HepG2 (cell line): Measurements from ENCODE around the gene DEFB131A. TPM values are rescaled to one million over a fixed set of nuclear protein-coding genes. Genes with fewer than 3 reads are reported as not detected.
"Not testable (repeated sequence)": the region's sequence is repeated elsewhere in the genome, so short reads cannot be mapped to it uniquely, and the experiment has no call there.

ENCODE experiments used
- ATAC-seq: fragments of 200-7000 bp; cut with Tn5 transposase; 3 replicates; pipeline ENCODE4 v1.9.1; 2020; ENCODE audit warnings: mild to moderate bottlenecking, moderate library complexity
- BruUV-seq: library from RNA; stranded (reverse); fragments of 400-500 nt; replicated peaks from 2 replicates; lab custom pipeline; 2021; lab: Mats Ljungman, UMichigan
- CTCF ChIA-PET: fragments of 300-600 bp; formaldehyde crosslinking; extraction: SDS; loops from one replicate; lab custom pipeline; 2021; ENCODE audit warnings: low total read pairs, inconsistent platforms, low intra/inter-chr PET ratio; lab: Yijun Ruan, JAX
- POLR2A ChIA-PET: fragments of 350-600 bp; sonication (Branson Sonifier 250); formaldehyde crosslinking; loops from one replicate; lab custom pipeline; 2020; ENCODE audit warnings: antibody characterized with exemption, inconsistent platforms; lab: Yijun Ruan, JAX
- DNase-seq: peaks from one replicate; pipeline ENCODE4 v3.0.0-alpha.2; 2015; ENCODE audit warnings: low spot score
- FAIRE-seq: peaks from 3 replicates; lab custom pipeline; 2011; peaks lifted over from hg19 to GRCh38; lab: Jason Lieb, UNC
- H2AFZ ChIP-seq: one replicate; pipeline ENCODE4 v1.6.1; 2011; ENCODE audit warnings: low read length, inconsistent platforms
- H3K27ac ChIP-seq: fragments of 300-600 bp; 3 replicates; pipeline ENCODE4 v1.8.0; 2011; ENCODE audit warnings: mixed run types, mild to moderate bottlenecking, mixed read lengths, low read length, inconsistent platforms; ENCODE audit not compliant: insufficient read depth; ENCODE audit errors: extremely low read length
- H3K27me3 ChIP-seq, 2 experiments: fragments of 200-600 bp in 1 of 2; 2 replicates in 1 of 2; 3 replicates in 1 of 2; pipeline versions ENCODE4 v1.6.0 to v1.8.0; 2011; ENCODE audit warnings: low read length in 2 of 2, mild to moderate bottlenecking in 2 of 2, moderate library complexity in 2 of 2, inconsistent platforms in 1 of 2; ENCODE audit not compliant: insufficient read depth in 2 of 2, control insufficient read depth in 1 of 2
- H3K36me3 ChIP-seq, 2 experiments: fragments of 200-600 bp in 1 of 2; replicated peaks in 1 of 2; 2 replicates in 1 of 2; 3 replicates in 1 of 2; pipeline versions ENCODE4 v1.5.1 to v1.8.0; 2011; ENCODE audit warnings: low read length in 2 of 2, inconsistent platforms in 1 of 2; ENCODE audit not compliant: insufficient read depth in 2 of 2, control insufficient read depth in 1 of 2
- H3K4me1 ChIP-seq: 2 replicates; pipeline ENCODE4 v1.5.1; 2012; ENCODE audit warnings: low read length, inconsistent platforms; ENCODE audit not compliant: insufficient read depth
- H3K4me2 ChIP-seq: 2 replicates; pipeline ENCODE4 v1.6.0; 2011; ENCODE audit warnings: low read depth, low read length, inconsistent platforms
- H3K4me3 ChIP-seq, 3 experiments: fragments of 200-600 bp in 1 of 3; sonication (generic), shearing (Covaris generic) in 1 of 3; replicated peaks in 1 of 3; 2 replicates each; pipeline ENCODE4 v1.5.1; 2011 to 2016; ENCODE audit warnings: low read length in 3 of 3, inconsistent platforms in 2 of 3, low read depth in 2 of 3, mild to moderate bottlenecking in 2 of 3, control low read depth in 1 of 3, mixed read lengths in 1 of 3; ENCODE audit not compliant: insufficient read depth in 1 of 3
- H3K79me2 ChIP-seq: one replicate; pipeline ENCODE4 v1.6.1; 2011; ENCODE audit warnings: low read length, inconsistent platforms; ENCODE audit not compliant: insufficient read depth
- H3K9ac ChIP-seq: 2 replicates; pipeline ENCODE4 v1.6.0; 2011; ENCODE audit warnings: mild to moderate bottlenecking, low read depth, low read length, inconsistent platforms; ENCODE audit not compliant: insufficient read depth
- H3K9me3 ChIP-seq: 2 replicates; pipeline ENCODE4 v1.5.1; 2012; ENCODE audit warnings: mild to moderate bottlenecking, low read length
- H4K20me1 ChIP-seq: 2 replicates; pipeline ENCODE4 v1.6.0; 2011; ENCODE audit warnings: inconsistent platforms, mild to moderate bottlenecking, low read length, moderate library complexity; ENCODE audit not compliant: insufficient read depth
- WGBS: methylation state at CpG from one replicate; pipeline ENCODE4 v1.1.6; 2017; ENCODE audit warnings: low lambda C conversion rate; 5-methylcytosine and 5-hydroxymethylcytosine counted together
- in situ Hi-C: cut with HindIII; loops from 2 replicates; pipeline ENCODE4 v1.10.0; 2017; ENCODE audit warnings: low pct_unique_long_range_greater_than_20kb; ENCODE audit not compliant: extremely low pct_ligation_motif_present
- intact Hi-C: fragments of 100-400 bp; cut with micrococcal nuclease; formaldehyde crosslinking; loops from one replicate; pipeline ENCODE4 v1.10.0; 2022; ENCODE audit not compliant: unreplicated experiment
- polyA plus RNA-seq, 8 experiments: library from polyadenylated mRNA; depleted of rRNA in 3 of 8; stranded (reverse) in 7 of 8; unstranded in 1 of 8; fragments of >200 nt; fragmentation: Illumina TruSeq in 4 of 8; extraction: Trizol in 4 of 8; gene quantifications; 2 replicates each; pipeline versions ENCODE4 v1.2.1 to v1.2.3, GENCODE V29; 2011 to 2016; ENCODE audit warnings: low read depth in 4 of 8, missing spikeins in 1 of 8, mixed read lengths in 1 of 8; ENCODE audit not compliant: insufficient read depth in 1 of 8
- total RNA-seq, 5 experiments: library from RNA; depleted of rRNA; stranded (reverse); fragments of >200 nt; fragmentation: Illumina TruSeq; extraction: Trizol; gene quantifications; 2 replicates each; pipeline ENCODE4 v1.2.3, GENCODE V29; 2016; ENCODE audit warnings: low read depth in 1 of 5

Gene DEFB131A
- total and polyA plus RNA-seq, 2 of the 13 experiments (the other 11 are each of a cell fraction or from before 2014, with no cell fraction given): not detected

DNA sequence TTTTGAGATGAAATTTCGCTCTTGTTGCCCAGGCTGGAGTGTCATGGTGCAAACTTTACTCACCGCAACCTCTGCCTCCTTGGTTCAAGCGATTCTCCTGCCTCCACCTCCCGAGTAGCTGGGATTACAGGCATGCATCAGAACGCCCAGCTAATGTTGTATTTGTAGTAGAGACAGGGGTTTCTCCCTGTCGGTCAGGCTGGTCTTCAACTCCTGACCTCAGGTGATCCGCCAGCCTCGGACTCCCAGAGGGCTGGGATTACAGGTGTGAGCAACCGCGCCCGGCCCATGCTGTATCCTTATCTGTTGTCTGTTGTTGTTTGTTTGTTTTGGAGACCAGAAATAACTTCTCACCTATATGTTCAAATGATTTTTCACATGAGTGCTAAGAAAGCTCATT, 42.7 kb downstream of the DEFB131A start:
- WGBS: 26% methylated on average over 6 of the region's 11 CpGs
- H3K36me3 ChIP-seq, H3K27me3 ChIP-seq, H3K4me3 ChIP-seq, H3K4me2 ChIP-seq, ATAC-seq, BruUV-seq, H4K20me1 ChIP-seq, H3K4me1 ChIP-seq, H3K79me2 ChIP-seq, H2AFZ ChIP-seq, POLR2A ChIA-PET, CTCF ChIA-PET, H3K27ac ChIP-seq, DNase-seq, H3K9me3 ChIP-seq, in situ Hi-C loops, H3K9ac ChIP-seq, FAIRE-seq, intact Hi-C loops: not testable (repeated sequence)

DNA sequence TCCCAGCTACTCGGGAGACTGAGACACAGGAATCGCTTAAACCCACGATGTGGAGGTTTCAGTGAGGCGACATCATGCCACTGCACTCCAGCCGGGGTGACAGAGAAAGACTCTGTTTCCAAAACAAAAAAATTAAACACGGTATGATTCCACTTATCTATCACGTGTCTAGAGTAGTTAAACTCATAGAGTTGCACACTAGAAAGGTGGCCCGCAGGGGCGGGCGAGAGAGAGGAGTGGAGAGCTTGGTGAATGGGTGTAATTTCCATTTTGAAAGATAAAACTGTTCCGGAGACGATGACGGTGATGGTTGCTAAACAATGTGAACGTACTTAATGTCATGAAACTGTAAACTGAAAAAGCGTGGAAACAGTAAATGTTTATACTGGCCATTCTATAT, 44.6 kb downstream of the DEFB131A start:
- H3K9me3 ChIP-seq, H3K9ac ChIP-seq, H4K20me1 ChIP-seq, H3K4me3 ChIP-seq, POLR2A ChIA-PET, H2AFZ ChIP-seq, CTCF ChIA-PET, H3K27me3 ChIP-seq, intact Hi-C loops, ATAC-seq, DNase-seq, H3K4me2 ChIP-seq, H3K36me3 ChIP-seq, H3K27ac ChIP-seq, in situ Hi-C loops, FAIRE-seq, H3K79me2 ChIP-seq, BruUV-seq, H3K4me1 ChIP-seq: not testable (repeated sequence)
- 25% methylated on average over 15 of the region's 15 CpGs for WGBS

DNA sequence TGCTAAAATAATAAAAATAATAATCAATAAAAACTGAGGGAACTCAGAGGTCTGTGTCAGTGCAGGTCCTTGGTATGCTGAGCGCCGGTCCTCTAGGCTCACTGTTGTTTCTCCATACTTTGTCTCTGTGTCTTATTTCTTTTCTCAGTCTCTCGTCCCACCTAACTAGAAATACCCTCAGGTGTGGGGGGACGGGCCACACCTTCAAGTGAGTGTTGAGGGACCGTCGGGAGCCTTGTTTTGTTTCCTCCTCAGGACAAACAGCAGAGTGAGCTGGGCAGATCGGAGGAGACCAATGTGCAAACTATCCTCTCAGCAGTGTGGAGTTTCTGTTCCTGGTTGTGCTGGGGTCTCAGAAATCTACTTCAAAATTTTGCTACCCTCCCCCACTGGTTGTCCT, 46.3 kb downstream of the DEFB131A start:
- CTCF ChIA-PET, POLR2A ChIA-PET, intact Hi-C loops: not testable (repeated sequence)

DNA sequence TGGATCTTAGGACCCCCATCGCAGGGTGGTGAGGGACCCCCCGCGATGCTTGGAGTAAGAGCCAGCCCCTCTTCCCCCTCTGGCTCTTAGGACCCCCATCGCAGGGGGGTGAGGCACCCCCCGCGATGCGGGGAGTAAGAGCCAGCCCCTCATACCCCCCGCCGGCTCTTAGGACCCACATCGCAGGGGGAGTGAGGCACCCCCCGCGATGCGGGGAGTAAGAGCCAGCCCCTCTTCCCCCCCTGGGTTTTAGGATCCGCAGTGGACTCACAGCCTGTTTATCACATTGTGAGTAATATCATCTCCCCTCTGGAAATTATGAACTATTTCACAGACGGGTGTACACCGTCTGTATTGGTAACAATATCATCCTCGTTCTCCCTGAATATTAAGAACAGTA, 46.8 kb downstream of the DEFB131A start:
- H3K27me3 ChIP-seq, ATAC-seq, H3K4me2 ChIP-seq, CTCF ChIA-PET, POLR2A ChIA-PET, in situ Hi-C loops, H3K27ac ChIP-seq, BruUV-seq, H3K4me1 ChIP-seq, H2AFZ ChIP-seq, FAIRE-seq, intact Hi-C loops, DNase-seq, H3K36me3 ChIP-seq, H3K4me3 ChIP-seq, H3K9me3 ChIP-seq, H3K9ac ChIP-seq, H3K79me2 ChIP-seq, H4K20me1 ChIP-seq: not testable (repeated sequence)
- 49% methylated on average over 13 of the region's 17 CpGs for WGBS

More for the DNA sequence above, 46.3 kb downstream of the DEFB131A start:
- DNase-seq, H3K79me2 ChIP-seq, H3K4me2 ChIP-seq, H3K36me3 ChIP-seq, H2AFZ ChIP-seq, in situ Hi-C loops, ATAC-seq, H3K27me3 ChIP-seq, H3K4me1 ChIP-seq, BruUV-seq, FAIRE-seq, H3K27ac ChIP-seq, H3K9me3 ChIP-seq, H3K4me3 ChIP-seq, H3K9ac ChIP-seq, H4K20me1 ChIP-seq: not testable (repeated sequence)
- WGBS: 30% methylated on average over 7 of the region's 7 CpGs
